HG02798 (cell line): ENCODE data around the gene SCN10A.

ENCODE experiments used
- ATAC-seq: cut with Tn5 transposase; IDR thresholded peaks from one replicate; pipeline ENCODE4 v1.9.1; 2021; ENCODE audit warnings: mild to moderate bottlenecking; ENCODE audit not compliant: unreplicated experiment, poor library complexity

SCN10A gene

GRCh38 chr3:38816026-38816425, at the start of gene SCN10A:
Gene SCN10A, minus strand, starts transcription at chr3:38816217. Its CDS starts 22,207 bp downstream, at chr3:38794010.
- ATAC-seq, result no peak

- no peak for ATAC-seq
Measured at GRCh38 chr3:38853011-38853410, 37.0 kb upstream of the SCN10A start.

- ATAC-seq, result no peak
Measured at GRCh38 chr3:38843898-38844297, 27.9 kb upstream of the SCN10A start.

GRCh38 chr3:38842266-38842965, 26.4 kb upstream of the SCN10A start:
- ATAC-seq, result no peak

- no peak for ATAC-seq
Measured at GRCh38 chr3:38840987-38841386, 25.0 kb upstream of the SCN10A start.

- no peak for ATAC-seq
Measured at GRCh38 chr3:38837358-38837757, 21.3 kb upstream of the SCN10A start.

- ATAC-seq, result no peak
Measured at GRCh38 chr3:38836561-38836960, 20.5 kb upstream of the SCN10A start.

- ATAC-seq, result no peak
Measured at GRCh38 chr3:38835939-38836338, 19.9 kb upstream of the SCN10A start.

- ATAC-seq, result no peak
Measured at GRCh38 chr3:38834717-38835116, 18.7 kb upstream of the SCN10A start.

GRCh38 chr3:38834110-38834509, 18.1 kb upstream of the SCN10A start:
- ATAC-seq, result no peak

- no peak for ATAC-seq
Measured at GRCh38 chr3:38829404-38829803, 13.4 kb upstream of the SCN10A start.

GRCh38 chr3:38828681-38829080, 12.7 kb upstream of the SCN10A start:
- no peak for ATAC-seq

GRCh38 chr3:38827791-38828190, 11.8 kb upstream of the SCN10A start:
- no peak for ATAC-seq

- no peak for ATAC-seq
Measured at GRCh38 chr3:38826001-38826400, 10.0 kb upstream of the SCN10A start.

GRCh38 chr3:38824349-38824748, 8.3 kb upstream of the SCN10A start:
- no peak for ATAC-seq

- ATAC-seq, result no peak
Measured at GRCh38 chr3:38823722-38824121, 7.7 kb upstream of the SCN10A start.

- ATAC-seq, result no peak
Measured at GRCh38 chr3:38823186-38823585, 7.2 kb upstream of the SCN10A start.

GRCh38 chr3:38811822-38812221, 4.2 kb downstream of the SCN10A start:
- ATAC-seq, result no peak

GRCh38 chr3:38805765-38806386, 10.1 kb downstream of the SCN10A start:
- ATAC-seq, result no peak

GRCh38 chr3:38805004-38805403, 11.0 kb downstream of the SCN10A start:
- ATAC-seq, result no peak

- ATAC-seq, result no peak
Measured at GRCh38 chr3:38800511-38800910, 15.5 kb downstream of the SCN10A start.

GRCh38 chr3:38793721-38794120, 22.3 kb downstream of the SCN10A start:
- ATAC-seq, result no peak
